Raji (cell line): ENCODE measurements around the gene AKR1C1.
"Not testable (repeated sequence)": the region's sequence is repeated elsewhere in the genome, so short reads cannot be mapped to it uniquely, and the experiment has no call there.

Experiments used
- POLR2A ChIP-seq: IDR thresholded peaks from 2 replicates; pipeline ENCODE4 v1.6.1; 2011; ENCODE audit warnings: low read depth, low read length, control low read depth; ENCODE audit not compliant: insufficient read depth

AKR1C1 gene

GRCh38 chr10:4962876-4963814, at the start of gene AKR1C1:
TSS of gene AKR1C1 (plus strand) at chr10:4963415. CDS start at chr10:4963445, 30 bp downstream.
- not testable (repeated sequence) for TF ChIP-seq POLR2A

GRCh38 chr10:4914213-4914850, 48.9 kb upstream of the AKR1C1 start:
- no peak for TF ChIP-seq POLR2A

- TF ChIP-seq POLR2A = no peak
These were observed 47.0 kb upstream of the AKR1C1 start for GRCh38 chr10:4916086-4916716.

- TF ChIP-seq POLR2A = no peak
These were observed 45.0 kb upstream of the AKR1C1 start for GRCh38 chr10:4918236-4918635.

- no peak for TF ChIP-seq POLR2A
These were observed 36.8 kb upstream of the AKR1C1 start for GRCh38 chr10:4926400-4926799.

GRCh38 chr10:4931587-4931986, 31.6 kb upstream of the AKR1C1 start:
- TF ChIP-seq POLR2A = no peak

- no peak for TF ChIP-seq POLR2A
These were observed 28.7 kb upstream of the AKR1C1 start for GRCh38 chr10:4934391-4934987.

GRCh38 chr10:4937346-4937745, 25.9 kb upstream of the AKR1C1 start:
- no peak for TF ChIP-seq POLR2A

GRCh38 chr10:4939224-4940072, 23.8 kb upstream of the AKR1C1 start:
- no peak for TF ChIP-seq POLR2A

GRCh38 chr10:4941540-4942330, 21.5 kb upstream of the AKR1C1 start:
- no peak for TF ChIP-seq POLR2A

GRCh38 chr10:4943821-4944220, 19.4 kb upstream of the AKR1C1 start:
- TF ChIP-seq POLR2A = no peak

- no peak for TF ChIP-seq POLR2A
These were observed 18.4 kb upstream of the AKR1C1 start for GRCh38 chr10:4944841-4945240.
